Suprapubic skin (tissue), 3 donors: ENCODE results near the gene DND1.

Experiments
- POLR2A ChIP-seq, 2 donors: fragments of 450-650 bp; IDR thresholded peaks; one replicate each; pipeline ENCODE4 v1.6.1; 2017; ENCODE audit warnings: antibody characterized with exemption in 2 of 2, mild to moderate bottlenecking in 2 of 2, moderate library complexity in 2 of 2
- TF ChIP-seq, protein P1 (sequence below), 2 donors: fragments of 200-600 bp in 1 of 2; fragments of 450-650 bp in 1 of 2; sonication (generic) in 1 of 2; IDR thresholded peaks; one replicate each; pipeline ENCODE4 v1.5.1; 2016 to 2019; ENCODE audit warnings: antibody characterized with exemption in 2 of 2, mild to moderate bottlenecking in 1 of 2, moderate library complexity in 1 of 2

DNA sequence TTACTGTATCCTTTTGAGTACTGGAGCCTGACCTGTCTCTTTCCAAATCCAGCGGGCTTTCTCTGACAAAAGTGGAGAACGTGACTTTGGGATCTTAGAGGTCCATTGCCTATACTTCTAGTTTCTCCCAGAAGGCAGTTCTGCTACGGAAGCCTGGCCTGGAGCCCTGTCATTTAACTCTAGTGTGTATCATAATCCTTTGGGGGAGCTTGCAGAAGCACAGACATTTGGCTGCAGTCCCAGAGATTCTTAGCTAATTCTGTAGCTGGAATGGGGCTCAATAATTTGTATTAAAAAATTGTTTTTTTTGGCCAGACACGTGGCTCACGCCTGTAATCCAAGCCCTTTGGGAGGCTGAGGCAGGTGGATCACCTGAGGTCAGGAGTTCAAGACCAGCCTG lies 20.9 kb upstream of the DND1 start:
- TF ChIP-seq, protein P1, sequence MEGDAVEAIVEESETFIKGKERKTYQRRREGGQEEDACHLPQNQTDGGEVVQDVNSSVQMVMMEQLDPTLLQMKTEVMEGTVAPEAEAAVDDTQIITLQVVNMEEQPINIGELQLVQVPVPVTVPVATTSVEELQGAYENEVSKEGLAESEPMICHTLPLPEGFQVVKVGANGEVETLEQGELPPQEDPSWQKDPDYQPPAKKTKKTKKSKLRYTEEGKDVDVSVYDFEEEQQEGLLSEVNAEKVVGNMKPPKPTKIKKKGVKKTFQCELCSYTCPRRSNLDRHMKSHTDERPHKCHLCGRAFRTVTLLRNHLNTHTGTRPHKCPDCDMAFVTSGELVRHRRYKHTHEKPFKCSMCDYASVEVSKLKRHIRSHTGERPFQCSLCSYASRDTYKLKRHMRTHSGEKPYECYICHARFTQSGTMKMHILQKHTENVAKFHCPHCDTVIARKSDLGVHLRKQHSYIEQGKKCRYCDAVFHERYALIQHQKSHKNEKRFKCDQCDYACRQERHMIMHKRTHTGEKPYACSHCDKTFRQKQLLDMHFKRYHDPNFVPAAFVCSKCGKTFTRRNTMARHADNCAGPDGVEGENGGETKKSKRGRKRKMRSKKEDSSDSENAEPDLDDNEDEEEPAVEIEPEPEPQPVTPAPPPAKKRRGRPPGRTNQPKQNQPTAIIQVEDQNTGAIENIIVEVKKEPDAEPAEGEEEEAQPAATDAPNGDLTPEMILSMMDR (IDR thresholded peaks at IDR 0.05) = no peak
- no peak for TF ChIP-seq POLR2A (IDR thresholded peaks at IDR 0.05)
